Activated CD8-positive, alpha-beta T cell treated with anti-CD3 and anti-CD28 coated beads, Interleukin-2, amount 10 ng/mL, durations not matched to agents 7 days and 5 days (primary cell): ENCODE data around the gene TBX4. TPM values are rescaled to one million over a fixed set of nuclear protein-coding genes. Genes with fewer than 3 reads are reported as not detected.

Experiments used
- ATAC-seq: fragments of 150-1000 bp; cut with Tn5 transposase; one replicate; pipeline ENCODE4 v1.10.0; 2021; ENCODE audit warnings: moderate library complexity
- CTCF ChIA-PET: fragments of 350-600 bp; sonication (Branson Sonifier 250); formaldehyde crosslinking; loops from one replicate; lab custom pipeline; 2021; ENCODE audit warnings: antibody characterized with exemption; lab: Charles Lee
- POLR2A ChIA-PET: fragments of 350-600 bp; sonication (Branson Sonifier 250); formaldehyde crosslinking; loops from one replicate; lab custom pipeline; 2021; ENCODE audit warnings: antibody characterized with exemption; lab: Charles Lee
- DNase-seq: peaks from one replicate; pipeline ENCODE4 v3.0.0-alpha.2; 2020
- H3K27ac Mint-ChIP-seq: one replicate; pipeline ENCODE4 v1.8.0; 2021; ENCODE audit warnings: mild to moderate bottlenecking, mixed read lengths
- H3K27me3 Mint-ChIP-seq: one replicate; pipeline ENCODE4 v1.8.0; 2021; ENCODE audit warnings: low read depth, mixed read lengths
- H3K36me3 Mint-ChIP-seq: one replicate; pipeline ENCODE4 v1.8.0; 2021; ENCODE audit warnings: low read depth, mixed read lengths
- H3K4me1 Mint-ChIP-seq: one replicate; pipeline ENCODE4 v1.8.0; 2021; ENCODE audit warnings: low read depth, mixed read lengths
- H3K4me3 Mint-ChIP-seq: one replicate; pipeline ENCODE4 v1.8.0; 2021; ENCODE audit warnings: mild to moderate bottlenecking, mixed read lengths
- H3K9me3 Mint-ChIP-seq: one replicate; pipeline ENCODE4 v1.8.0; 2022; ENCODE audit warnings: mixed read lengths; ENCODE audit not compliant: insufficient read depth
- total RNA-seq, 2 experiments: library from RNA; stranded (reverse); gene quantifications; one replicate each; pipeline ENCODE4 v1.2.3, GENCODE V29; 2021

Gene TBX4
- total RNA-seq, 2 experiments from 2014 or later: not detected

GRCh38 chr17:61451538-61452300 is 503 bp upstream of the TBX4 start:
- Mint-ChIP-seq H3K27ac (no peak overlapping the region), H3K27me3 (peaks cover 58% of the 10 kb centered on the region), H3K9me3 (no peaks in the 10 kb centered on the region), H3K4me3 (no peak overlapping the region), H3K36me3 (peaks cover 1% of the 10 kb centered on the region), H3K4me1 (peaks cover 15% of the 10 kb centered on the region)
- ChIA-PET POLR2A (no interaction called here), CTCF (no interaction called here)
- DNase-seq (no peak), ATAC-seq (no peak)

- Mint-ChIP-seq H3K9me3 (no peaks in the 10 kb centered on the region), H3K4me3 (no peak overlapping the region), H3K27ac (no peak overlapping the region), H3K36me3 (peaks cover 1% of the 10 kb centered on the region), H3K27me3 (peaks cover 69% of the 10 kb centered on the region), H3K4me1 (peaks cover 24% of the 10 kb centered on the region)
- ATAC-seq (no peak), DNase-seq (no peak)
- POLR2A ChIA-PET: interaction anchor here (1.2 kb wide), 1 partner anchor 62 kb away, joined by 3 read pairs; no protein-coding TSS in a partner anchor
- CTCF ChIA-PET: interaction anchor here (0.7 to 1.1 kb wide), 3 partner anchors 43 to 612 kb away, joined by 3 read pairs; no protein-coding TSS in a partner anchor
Measured at GRCh38 chr17:61453566-61454380, 1.6 kb downstream of the TBX4 start.

- Mint-ChIP-seq H3K9me3 (no peaks in the 10 kb centered on the region), H3K4me3 (no peak overlapping the region), H3K27ac (no peak overlapping the region), H3K36me3 (peaks cover 1% of the 10 kb centered on the region), H3K4me1 (peaks cover 24% of the 10 kb centered on the region), H3K27me3 (peaks cover 74% of the 10 kb centered on the region)
- ChIA-PET POLR2A (interaction anchor here (1.2 kb wide), 1 partner anchor 63 kb away, joined by 3 read pairs; no protein-coding TSS in a partner anchor), CTCF (interaction anchor here (0.7 to 1.1 kb wide), 3 partner anchors 44 to 611 kb away, joined by 3 read pairs; no protein-coding TSS in a partner anchor)
- DNase-seq: no peak
- no peak for ATAC-seq
Measured at GRCh38 chr17:61454381-61455323, 2.4 kb downstream of the TBX4 start.

- DNase-seq (no peak), ATAC-seq (no peak)
- H3K4me3 Mint-ChIP-seq: no peak overlapping the region
- no peak overlapping the region for H3K27ac Mint-ChIP-seq
- ChIA-PET POLR2A (no interaction called here), CTCF (no interaction called here)
- H3K27me3 Mint-ChIP-seq: peaks cover 76% of the 10 kb centered on the region
- H3K36me3 Mint-ChIP-seq: peaks cover 1% of the 10 kb centered on the region
- peaks cover 24% of the 10 kb centered on the region for H3K4me1 Mint-ChIP-seq
- H3K9me3 Mint-ChIP-seq: no peaks in the 10 kb centered on the region
Measured at GRCh38 chr17:61455324-61456060, 3.3 kb downstream of the TBX4 start.

- DNase-seq: no peak
- Mint-ChIP-seq H3K27me3 (peaks cover 75% of the 10 kb centered on the region), H3K27ac (no peak overlapping the region), H3K4me3 (no peak overlapping the region), H3K9me3 (no peaks in the 10 kb centered on the region), H3K4me1 (peaks cover 21% of the 10 kb centered on the region), H3K36me3 (peaks cover 1% of the 10 kb centered on the region)
- ChIA-PET CTCF (no interaction called here), POLR2A (no interaction called here)
- no peak for ATAC-seq
Measured at GRCh38 chr17:61456061-61456681, 3.9 kb downstream of the TBX4 start.

- Mint-ChIP-seq H3K27ac (no peak overlapping the region), H3K36me3 (peaks cover 1% of the 10 kb centered on the region), H3K4me1 (peaks cover 20% of the 10 kb centered on the region), H3K9me3 (no peaks in the 10 kb centered on the region), H3K4me3 (no peak overlapping the region), H3K27me3 (peaks cover 78% of the 10 kb centered on the region)
- ChIA-PET POLR2A (no interaction called here), CTCF (interaction anchor here (1.1 kb wide), 1 partner anchor 44 kb away, joined by 3 read pairs; no protein-coding TSS in a partner anchor)
- ATAC-seq (no peak), DNase-seq (no peak)
Measured at GRCh38 chr17:61456688-61457225, 4.5 kb downstream of the TBX4 start.

GRCh38 chr17:61457226-61457983 is 5.2 kb downstream of the TBX4 start:
- peaks cover 82% of the 10 kb centered on the region for H3K27me3 Mint-ChIP-seq
- ATAC-seq (no peak), DNase-seq (no peak)
- peak overlapping the region; percentile 26 for H3K4me3 Mint-ChIP-seq
- H3K9me3 Mint-ChIP-seq: no peaks in the 10 kb centered on the region
- peaks cover 21% of the 10 kb centered on the region for H3K4me1 Mint-ChIP-seq
- peaks cover 1% of the 10 kb centered on the region for H3K36me3 Mint-ChIP-seq
- ChIA-PET POLR2A (no interaction called here), CTCF (interaction anchor here (1.1 kb wide), 1 partner anchor 45 kb away, joined by 3 read pairs; no protein-coding TSS in a partner anchor)
- H3K27ac Mint-ChIP-seq: no peak overlapping the region

- ATAC-seq (no peak), DNase-seq (no peak)
- Mint-ChIP-seq H3K4me1 (peaks cover 21% of the 10 kb centered on the region), H3K36me3 (peaks cover 1% of the 10 kb centered on the region), H3K9me3 (no peaks in the 10 kb centered on the region), H3K4me3 (no peak overlapping the region), H3K27me3 (peaks cover 81% of the 10 kb centered on the region), H3K27ac (no peak overlapping the region)
- ChIA-PET CTCF (interaction anchor here (1.1 kb wide), 1 partner anchor 46 kb away, joined by 3 read pairs; no protein-coding TSS in a partner anchor), POLR2A (no interaction called here)
Measured at GRCh38 chr17:61458000-61458399, 5.8 kb downstream of the TBX4 start.

- H3K27me3 Mint-ChIP-seq: peaks cover 82% of the 10 kb centered on the region
- ChIA-PET CTCF (no interaction called here), POLR2A (no interaction called here)
- H3K36me3 Mint-ChIP-seq: peaks cover 1% of the 10 kb centered on the region
- no peak overlapping the region for H3K27ac Mint-ChIP-seq
- peaks cover 21% of the 10 kb centered on the region for H3K4me1 Mint-ChIP-seq
- DNase-seq (no peak), ATAC-seq (no peak)
- H3K4me3 Mint-ChIP-seq: no peak overlapping the region
- no peaks in the 10 kb centered on the region for H3K9me3 Mint-ChIP-seq
Measured at GRCh38 chr17:61458421-61459141, 6.4 kb downstream of the TBX4 start.
